ENCODE results near the gene TASP1. TPM values are rescaled to one million over a fixed set of nuclear protein-coding genes. Genes with fewer than 3 reads are reported as not detected.

TASP1 gene
- polyA plus RNA-seq, 3 donors: 2.3 to 3.3 (median 2.6) TPM

DNA sequence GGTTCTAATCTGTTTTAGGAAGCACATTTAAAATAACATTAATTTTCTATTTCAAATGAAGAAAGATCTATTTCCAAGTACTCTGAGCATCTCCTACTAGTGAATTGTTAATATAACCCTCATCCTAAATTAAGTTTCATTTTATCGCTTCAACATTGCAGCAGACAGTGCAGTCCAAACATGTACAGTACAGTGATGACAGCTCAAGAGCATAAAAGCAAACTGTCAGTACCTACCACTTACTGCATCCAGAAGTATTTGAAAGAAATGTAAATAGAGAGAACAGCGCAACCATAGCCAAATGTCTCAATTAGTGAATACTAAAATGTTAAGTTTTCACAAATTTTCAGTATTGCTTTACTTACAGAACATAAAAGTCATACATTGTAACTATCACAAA is 238.3 kb downstream of the TASP1 start:
- no peak overlapping the region for H3K27ac ChIP-seq (ENCODE audit: low read depth in 1 of 2, low read length in 2 of 2)
- no peak overlapping the region for H3K4me2 ChIP-seq (replicated peaks; ENCODE audit: extremely low read depth, low read length, poor library complexity, severe bottlenecking)
- TF ChIP-seq, protein P1, sequence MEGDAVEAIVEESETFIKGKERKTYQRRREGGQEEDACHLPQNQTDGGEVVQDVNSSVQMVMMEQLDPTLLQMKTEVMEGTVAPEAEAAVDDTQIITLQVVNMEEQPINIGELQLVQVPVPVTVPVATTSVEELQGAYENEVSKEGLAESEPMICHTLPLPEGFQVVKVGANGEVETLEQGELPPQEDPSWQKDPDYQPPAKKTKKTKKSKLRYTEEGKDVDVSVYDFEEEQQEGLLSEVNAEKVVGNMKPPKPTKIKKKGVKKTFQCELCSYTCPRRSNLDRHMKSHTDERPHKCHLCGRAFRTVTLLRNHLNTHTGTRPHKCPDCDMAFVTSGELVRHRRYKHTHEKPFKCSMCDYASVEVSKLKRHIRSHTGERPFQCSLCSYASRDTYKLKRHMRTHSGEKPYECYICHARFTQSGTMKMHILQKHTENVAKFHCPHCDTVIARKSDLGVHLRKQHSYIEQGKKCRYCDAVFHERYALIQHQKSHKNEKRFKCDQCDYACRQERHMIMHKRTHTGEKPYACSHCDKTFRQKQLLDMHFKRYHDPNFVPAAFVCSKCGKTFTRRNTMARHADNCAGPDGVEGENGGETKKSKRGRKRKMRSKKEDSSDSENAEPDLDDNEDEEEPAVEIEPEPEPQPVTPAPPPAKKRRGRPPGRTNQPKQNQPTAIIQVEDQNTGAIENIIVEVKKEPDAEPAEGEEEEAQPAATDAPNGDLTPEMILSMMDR (IDR thresholded peaks at IDR 0.05): no peak
- Mint-ChIP-seq H3K36me3 (no peaks in the 10 kb centered on the region), H3K27me3 (ENCODE audit: low read depth in 3 of 3) (peaks cover 0 to 3% (median 0%) of the 10 kb centered on the region in 3 donors), H3K4me3 (no peak overlapping the region), H3K4me1 (no peaks in the 10 kb centered on the region), H3K9me3 (peaks cover 0 to 5% (median 0%) of the 10 kb centered on the region in 7 donors), H3K27ac (no peak overlapping the region)
- H4K20me1 ChIP-seq (ENCODE audit: insufficient read depth, low read length): no peaks in the 10 kb centered on the region
- no peaks in the 10 kb centered on the region for H3K4me1 ChIP-seq (ENCODE audit: control insufficient read depth in 1 of 2, insufficient read depth in 2 of 2, low read length in 2 of 2)
- no peak for DNase-seq
- no peak overlapping the region for H3K4me3 ChIP-seq (replicated peaks in 1 of 3; ENCODE audit: low read depth in 2 of 3, low read length in 3 of 3)
- no peaks in the 10 kb centered on the region for H3K27me3 ChIP-seq (ENCODE audit: control insufficient read depth in 2 of 2, insufficient read depth in 2 of 2, low read length in 2 of 2)
- no peak overlapping the region for H2AFZ ChIP-seq (ENCODE audit: insufficient read depth, low read depth, low read length, poor library complexity, severe bottlenecking)
- no CpG with 5 or more reads among the region's 2 CpGs for WGBS (ENCODE audit: insufficient coverage)
- no peak overlapping the region for H3K9ac ChIP-seq (ENCODE audit: insufficient read depth, low read length, poor library complexity, severe bottlenecking)
- no peaks in the 10 kb centered on the region for H3K79me2 ChIP-seq (ENCODE audit: insufficient read depth, low read length)
- intact Hi-C loops (cut with micrococcal nuclease): no loop called here
- H3K9me3 ChIP-seq (replicated peaks in 1 of 2; ENCODE audit: control insufficient read depth in 1 of 2, insufficient read depth in 1 of 2, low read length in 2 of 2): no peaks in the 10 kb centered on the region
- no peaks in the 10 kb centered on the region for H3K36me3 ChIP-seq (replicated peaks in 1 of 2; ENCODE audit: control insufficient read depth in 1 of 2, insufficient read depth in 2 of 2, low read length in 2 of 2)

DNA sequence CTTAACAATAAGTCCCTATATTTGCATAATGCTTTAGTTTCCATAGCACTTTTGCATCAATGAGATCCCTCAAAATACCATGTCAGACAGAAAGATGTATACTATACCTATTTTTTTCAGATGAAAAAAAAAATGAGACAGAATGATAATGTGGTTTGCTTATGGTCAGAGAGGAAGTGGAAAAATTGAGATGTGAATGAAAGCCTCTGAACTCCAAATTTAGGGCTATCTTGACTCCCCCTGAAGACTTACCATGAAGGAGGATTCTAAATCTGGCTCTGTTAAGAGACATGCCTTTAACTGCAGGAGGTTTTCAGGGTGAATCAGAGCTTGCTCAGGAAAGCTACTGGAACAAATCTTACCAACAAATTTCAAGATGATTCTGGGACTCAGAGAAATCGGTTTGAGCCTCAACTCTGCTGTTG is 241.4 kb downstream of the TASP1 start:
- H3K27ac Mint-ChIP-seq: no peak overlapping the region
- no peaks in the 10 kb centered on the region for H3K27me3 ChIP-seq (ENCODE audit: control insufficient read depth in 2 of 2, insufficient read depth in 2 of 2, low read length in 2 of 2)
- H3K4me1 Mint-ChIP-seq: no peaks in the 10 kb centered on the region
- peaks cover 0 to 4% (median 2%) of the 10 kb centered on the region in 3 donors for H3K27me3 Mint-ChIP-seq (ENCODE audit: low read depth in 3 of 3)
- H3K9me3 ChIP-seq (replicated peaks in 1 of 2; ENCODE audit: control insufficient read depth in 1 of 2, insufficient read depth in 1 of 2, low read length in 2 of 2): peaks cover 0 to 6% of the 10 kb centered on the region in 2 donors
- intact Hi-C loops (cut with micrococcal nuclease): no loop called here
- no peaks in the 10 kb centered on the region for H3K36me3 ChIP-seq (replicated peaks in 1 of 2; ENCODE audit: control insufficient read depth in 1 of 2, insufficient read depth in 2 of 2, low read length in 2 of 2)
- no peak overlapping the region for H3K27ac ChIP-seq (ENCODE audit: low read depth in 1 of 2, low read length in 2 of 2)
- H2AFZ ChIP-seq (ENCODE audit: insufficient read depth, low read depth, low read length, poor library complexity, severe bottlenecking): no peak overlapping the region
- DNase-seq: no peak
- no peaks in the 10 kb centered on the region for H4K20me1 ChIP-seq (ENCODE audit: insufficient read depth, low read length)
- peaks cover 0 to 9% (median 2%) of the 10 kb centered on the region in 7 donors for H3K9me3 Mint-ChIP-seq
- H3K36me3 Mint-ChIP-seq: no peaks in the 10 kb centered on the region
- H3K4me3 Mint-ChIP-seq: no peak overlapping the region
- H3K4me3 ChIP-seq (replicated peaks in 1 of 3; ENCODE audit: low read depth in 2 of 3, low read length in 3 of 3): no peak overlapping the region
- no peak overlapping the region for H3K4me2 ChIP-seq (replicated peaks; ENCODE audit: extremely low read depth, low read length, poor library complexity, severe bottlenecking)
- TF ChIP-seq, protein P1 (IDR thresholded peaks at IDR 0.05): no peak
- WGBS (ENCODE audit: insufficient coverage): no CpG with 5 or more reads among the region's 1 CpG
- H3K4me1 ChIP-seq (ENCODE audit: control insufficient read depth in 1 of 2, insufficient read depth in 2 of 2, low read length in 2 of 2): no peaks in the 10 kb centered on the region
- no peak overlapping the region for H3K9ac ChIP-seq (ENCODE audit: insufficient read depth, low read length, poor library complexity, severe bottlenecking)
- no peaks in the 10 kb centered on the region for H3K79me2 ChIP-seq (ENCODE audit: insufficient read depth, low read length)
